ENCODE measurements around the gene BACE2. TPM values are rescaled to one million over a fixed set of nuclear protein-coding genes. Genes with fewer than 3 reads are reported as not detected.

The BACE2 gene
- total and polyA plus RNA-seq, 7 donors, result 5.3 to 16.0 (median 7.2) TPM

GRCh38 chr21:41169701-41170100 is 1.7 kb downstream of the BACE2 start:
- no peak for ATAC-seq
- Histone ChIP-seq H3K27ac (no peak overlapping the region), H3K4me3 (peak overlapping the region; percentile 72), H3K9me3 (no peaks in the 10 kb centered on the region), H3K27me3 (ENCODE audit: insufficient read depth in 3 of 3, low read length in 2 of 3) (peaks cover 0 to 9% (median 0%) of the 10 kb centered on the region in 3 donors), H3K36me3 (ENCODE audit: insufficient read depth in 1 of 2, low read depth in 1 of 2) (no peaks in the 10 kb centered on the region), H3K4me1 (no peaks in the 10 kb centered on the region)
- no peak for DNase-seq
- 58 to 67% (median 67%) methylated on average over 6 of the region's 6 CpGs for WGBS, 3 donors
- TF ChIP-seq CTCF (IDR thresholded peaks at IDR 0.05), result no peak
- intact Hi-C loops (cut with DNase I), result no loop called here

- peak in 1 of 2 donors; percentile 23 for DNase-seq
- intact Hi-C loops (cut with DNase I), result no loop called here
- 47 to 53% (median 50%) methylated on average over 2 of the region's 2 CpGs for whole genome bisulfite sequencing, 3 donors
- peak in 1 of 4 donors; percentile 45 for ATAC-seq
- H3K4me3 ChIP-seq, result peak overlapping the region; percentile 72
- H3K27me3 ChIP-seq (ENCODE audit: insufficient read depth in 3 of 3, low read length in 2 of 3), result peaks cover 0 to 9% (median 0%) of the 10 kb centered on the region in 3 donors
- no peaks in the 10 kb centered on the region for H3K36me3 ChIP-seq (ENCODE audit: insufficient read depth in 1 of 2, low read depth in 1 of 2)
- no peak overlapping the region for H3K27ac ChIP-seq
- no peaks in the 10 kb centered on the region for H3K4me1 ChIP-seq
- H3K9me3 ChIP-seq, result no peaks in the 10 kb centered on the region
- peak; percentile 52 for TF ChIP-seq CTCF (IDR thresholded peaks at IDR 0.05)
These were observed 2.5 kb downstream of the BACE2 start for GRCh38 chr21:41170442-41170841.

- intact Hi-C loops (cut with DNase I), result no loop called here
- WGBS, 3 donors, result 54 to 66% (median 64%) methylated on average over 15 of the region's 15 CpGs
- peak in 1 of 4 donors; percentile 42 for ATAC-seq
These were observed 3.1 kb downstream of the BACE2 start for GRCh38 chr21:41170859-41171609.

GRCh38 chr21:41175080-41175479 is 7.1 kb downstream of the BACE2 start:
- Histone ChIP-seq H3K27ac (no peak overlapping the region), H3K4me1 (peaks cover 5% of the 10 kb centered on the region), H3K4me3 (no peak overlapping the region), H3K9me3 (no peaks in the 10 kb centered on the region), H3K27me3 (ENCODE audit: insufficient read depth in 3 of 3, low read length in 2 of 3) (no peaks in the 10 kb centered on the region), H3K36me3 (ENCODE audit: insufficient read depth in 1 of 2, low read depth in 1 of 2) (no peaks in the 10 kb centered on the region)
- DNase-seq, result no peak
- WGBS, 3 donors, result 95 to 96% (median 96%) methylated on average over 6 of the region's 6 CpGs
- intact Hi-C loops (cut with DNase I), result no loop called here
- ATAC-seq, result no peak
- no peak for TF ChIP-seq CTCF (IDR thresholded peaks at IDR 0.05)

More at GRCh38 chr21:41170859-41171609, 3.1 kb downstream of the BACE2 start:
- no peak for TF ChIP-seq CTCF (IDR thresholded peaks at IDR 0.05)
- no peaks in the 10 kb centered on the region for H3K9me3 ChIP-seq
- H3K4me3 ChIP-seq, result no peak overlapping the region
- H3K36me3 ChIP-seq (ENCODE audit: insufficient read depth in 1 of 2, low read depth in 1 of 2), result no peaks in the 10 kb centered on the region
- H3K27ac ChIP-seq, result peak overlapping the region; percentile 43
- DNase-seq, result peak in 1 of 2 donors; percentile 35
- peaks cover 0 to 9% (median 0%) of the 10 kb centered on the region in 3 donors for H3K27me3 ChIP-seq (ENCODE audit: insufficient read depth in 3 of 3, low read length in 2 of 3)
- H3K4me1 ChIP-seq, result no peaks in the 10 kb centered on the region

Data from psoas muscle (tissue), 8 donors.